KG1 (cell line): Measurements from ENCODE around the gene RTN4RL1.

Source experiments
- DNase-seq: peaks from one replicate; lab custom pipeline; 2025; lab: John Stamatoyannopoulos, UW

The RTN4RL1 gene

GRCh38 chr17:2025220-2025621 lies at the start of gene RTN4RL1:
RTN4RL1 (minus strand) TSS chr17:2025334; CDS start chr17:2024865, 469 bp downstream.
- no peak for DNase-seq

DNA sequence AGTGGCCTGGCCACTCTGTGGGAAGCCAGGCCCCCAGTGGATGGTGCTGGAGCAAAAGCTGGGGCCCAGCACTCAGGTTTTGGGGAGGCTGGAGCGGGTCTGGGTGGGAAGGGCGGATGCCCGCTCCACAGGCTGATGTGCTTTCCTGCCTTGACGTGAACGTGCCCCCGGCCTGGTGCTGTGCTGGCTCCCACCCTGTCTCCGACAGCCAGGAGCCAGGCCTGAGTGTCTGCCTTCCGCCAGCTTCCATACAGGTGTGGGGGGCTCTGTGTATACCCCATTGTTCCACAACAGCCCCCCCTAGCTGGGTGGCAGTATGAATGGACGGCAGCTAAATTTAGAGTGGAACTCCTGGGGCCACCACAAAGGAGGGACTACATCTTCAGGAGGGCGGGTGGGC lies 49.8 kb upstream of the RTN4RL1 start:
- DNase-seq: no peak

GRCh38 chr17:2071455-2072281 lies 46.5 kb upstream of the RTN4RL1 start:
- no peak for DNase-seq

GRCh38 chr17:2071024-2071385 lies 45.9 kb upstream of the RTN4RL1 start:
- no peak for DNase-seq

DNA sequence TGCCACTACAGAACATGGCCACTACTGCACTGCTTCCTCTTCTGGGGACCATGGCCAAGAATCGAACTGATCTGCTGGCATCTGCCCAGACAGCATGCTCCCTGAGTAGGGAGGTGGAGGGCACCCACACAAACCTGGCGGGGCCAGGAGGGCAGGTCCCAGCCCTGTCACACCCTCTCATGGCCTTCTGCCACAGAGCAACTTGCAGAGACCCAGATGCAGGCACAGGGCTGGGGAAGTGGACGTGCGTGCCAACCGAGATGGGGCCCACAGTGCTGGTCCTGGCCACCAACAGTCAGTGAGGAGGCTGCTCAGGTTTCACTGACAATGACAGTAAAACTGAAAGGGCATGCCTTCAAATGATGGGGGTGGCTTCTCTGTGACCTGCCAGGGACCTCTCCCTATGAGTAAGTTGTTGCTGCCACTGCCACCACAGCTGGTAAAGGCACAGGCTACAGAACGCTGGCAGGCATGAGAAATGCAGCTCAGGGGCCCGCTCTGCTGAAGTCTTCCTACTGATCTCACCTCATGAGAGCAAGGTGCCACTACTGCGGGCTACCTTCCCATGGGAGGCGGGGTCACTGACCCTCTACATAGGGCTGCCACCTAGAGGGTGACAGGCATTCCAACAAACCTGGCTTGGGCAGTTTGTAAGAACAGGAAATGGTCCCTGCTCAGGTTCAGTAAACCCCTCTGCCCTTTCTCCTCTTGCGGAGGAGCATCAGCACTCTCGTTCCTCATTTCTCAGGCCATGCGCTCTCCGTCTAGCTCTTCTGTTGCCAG lies 45.3 kb upstream of the RTN4RL1 start:
- no peak for DNase-seq

DNA sequence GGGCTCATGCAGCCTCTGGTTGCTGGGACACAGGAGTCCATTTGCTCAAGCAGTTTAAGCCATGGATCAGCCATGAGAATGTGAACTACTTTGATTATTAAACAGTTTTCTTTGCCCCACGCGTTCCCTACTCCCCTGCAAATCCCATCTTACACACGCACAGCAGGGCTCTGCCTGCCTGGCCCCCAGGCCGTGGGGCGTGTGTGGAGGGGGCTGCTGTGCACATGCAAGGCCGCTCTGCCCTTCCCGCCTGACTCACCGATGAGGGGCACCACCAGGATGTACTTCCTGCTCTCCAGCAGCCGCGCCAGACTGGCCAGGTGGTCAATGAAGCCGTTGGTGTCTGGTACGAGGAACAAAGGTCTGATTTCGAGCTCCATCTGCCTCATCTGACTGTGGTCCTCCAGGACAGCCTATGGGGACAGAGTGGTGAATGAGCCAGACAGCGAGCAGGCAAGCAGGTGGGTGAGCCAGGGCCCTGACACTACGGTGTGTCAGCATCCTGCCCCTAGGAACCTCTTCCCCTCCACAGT lies 43.5 kb upstream of the RTN4RL1 start:
- DNase-seq: no peak

DNA sequence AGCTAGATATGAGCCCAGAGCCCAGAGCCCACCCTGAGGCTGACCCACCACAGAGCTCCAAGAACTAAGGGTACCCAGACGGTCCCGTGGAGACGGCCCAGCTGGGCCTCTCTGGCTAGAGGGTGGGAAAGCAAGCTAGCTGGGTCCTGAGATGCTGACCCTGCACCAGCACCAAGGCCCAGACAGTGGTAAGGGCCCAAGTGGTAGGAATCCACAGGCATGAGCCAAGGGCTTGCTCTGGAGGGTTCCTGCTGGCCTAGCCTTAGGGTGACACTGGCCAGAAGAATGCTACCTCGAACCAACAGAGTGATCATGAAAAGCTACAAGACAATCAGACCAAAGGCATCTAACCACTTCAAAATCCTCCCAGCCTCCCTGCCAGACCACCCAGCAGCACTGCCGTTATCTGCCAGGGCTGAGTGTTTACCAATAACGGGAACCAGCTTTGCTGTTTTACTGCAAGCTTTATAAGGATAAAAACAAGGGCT lies 42.9 kb upstream of the RTN4RL1 start:
- no peak for DNase-seq

DNA sequence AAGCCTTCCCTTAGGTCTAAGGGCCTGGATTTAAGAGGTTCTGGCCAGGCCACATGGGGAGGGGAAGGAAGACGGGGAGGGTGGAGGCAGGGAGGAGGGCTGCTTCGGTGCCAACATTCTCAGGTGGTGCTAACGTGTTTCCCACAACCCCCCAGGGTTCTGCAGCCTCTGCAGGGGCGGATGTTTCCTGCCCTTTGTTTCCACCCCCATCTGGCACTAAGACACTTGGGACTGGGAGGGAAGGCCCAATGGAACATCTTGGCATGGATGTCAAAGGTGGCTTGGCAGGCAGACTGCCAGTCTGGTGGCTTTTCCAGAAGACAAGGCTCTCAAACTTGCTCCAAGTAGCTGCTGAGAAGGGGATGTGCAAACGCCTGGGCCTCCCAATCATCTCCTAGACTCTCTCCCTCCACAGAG lies 42.5 kb upstream of the RTN4RL1 start:
- no peak for DNase-seq

- DNase-seq: no peak
Measured at GRCh38 chr17:2067048-2067561, 42.0 kb upstream of the RTN4RL1 start.

- DNase-seq: no peak
Measured at GRCh38 chr17:2065949-2066400, 40.8 kb upstream of the RTN4RL1 start.

- no peak for DNase-seq
Measured at GRCh38 chr17:2064980-2065785, 40.0 kb upstream of the RTN4RL1 start.

- DNase-seq: no peak
Measured at GRCh38 chr17:2064520-2064971, 39.4 kb upstream of the RTN4RL1 start.

DNA sequence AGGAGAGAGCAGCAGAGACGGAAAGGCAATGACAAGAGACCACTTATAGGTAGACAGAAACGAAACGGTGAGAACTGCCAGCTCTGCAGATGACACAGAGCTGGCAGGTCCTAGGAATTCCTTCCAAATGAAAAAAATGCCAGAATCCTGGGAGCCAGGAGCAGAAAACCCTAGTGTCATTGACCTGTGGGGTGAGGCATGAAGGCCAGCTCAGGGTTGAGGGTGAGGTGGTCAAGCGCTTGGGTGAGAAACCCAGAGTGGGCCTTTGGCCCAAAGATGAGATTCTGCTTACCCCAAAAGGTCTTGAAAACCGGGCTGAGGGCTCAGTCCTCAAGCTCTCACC lies 39.0 kb upstream of the RTN4RL1 start:
- no peak for DNase-seq

DNA sequence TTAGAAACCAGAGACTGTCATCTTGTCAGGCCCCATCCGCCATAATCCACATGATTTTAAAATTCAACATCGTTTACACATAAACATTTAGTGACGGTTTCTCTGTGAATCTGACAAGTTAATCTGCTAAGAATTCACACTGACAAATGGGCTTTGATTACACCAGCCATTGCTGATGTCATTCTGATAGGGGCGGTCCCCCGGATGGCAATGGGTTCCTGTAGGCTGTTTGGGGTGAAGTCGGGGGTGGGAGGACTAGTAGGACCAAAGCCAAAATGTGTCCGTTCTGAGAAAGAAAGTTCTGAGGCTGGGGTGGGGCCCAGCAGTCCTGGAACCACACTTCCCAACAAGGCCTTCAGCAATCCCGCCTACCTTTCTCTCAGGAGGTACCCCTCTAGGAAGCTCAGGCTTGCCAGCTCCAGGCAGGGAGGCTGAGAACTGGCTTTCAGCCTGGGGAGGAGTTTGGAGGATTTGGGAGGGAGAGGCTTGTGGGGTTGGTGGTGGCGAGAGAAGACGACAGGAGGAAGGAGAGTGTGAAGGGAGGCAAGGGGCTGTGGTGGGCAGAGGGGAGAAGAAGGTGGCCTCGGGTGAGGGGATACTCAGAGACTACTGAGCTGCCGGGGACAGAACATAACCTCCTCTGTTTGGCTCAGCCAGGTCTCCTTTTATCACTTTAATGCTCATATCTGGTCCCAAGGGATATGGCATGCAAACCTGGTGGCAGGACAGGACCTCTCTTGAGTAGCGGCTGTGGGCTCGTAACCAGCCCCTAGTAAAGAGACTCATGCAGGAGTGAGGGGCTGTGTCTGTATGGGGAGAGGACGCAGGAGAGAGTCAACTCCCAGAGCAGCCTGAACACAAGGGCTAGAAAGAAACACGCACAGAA lies 38.4 kb upstream of the RTN4RL1 start:
- DNase-seq: no peak

DNA sequence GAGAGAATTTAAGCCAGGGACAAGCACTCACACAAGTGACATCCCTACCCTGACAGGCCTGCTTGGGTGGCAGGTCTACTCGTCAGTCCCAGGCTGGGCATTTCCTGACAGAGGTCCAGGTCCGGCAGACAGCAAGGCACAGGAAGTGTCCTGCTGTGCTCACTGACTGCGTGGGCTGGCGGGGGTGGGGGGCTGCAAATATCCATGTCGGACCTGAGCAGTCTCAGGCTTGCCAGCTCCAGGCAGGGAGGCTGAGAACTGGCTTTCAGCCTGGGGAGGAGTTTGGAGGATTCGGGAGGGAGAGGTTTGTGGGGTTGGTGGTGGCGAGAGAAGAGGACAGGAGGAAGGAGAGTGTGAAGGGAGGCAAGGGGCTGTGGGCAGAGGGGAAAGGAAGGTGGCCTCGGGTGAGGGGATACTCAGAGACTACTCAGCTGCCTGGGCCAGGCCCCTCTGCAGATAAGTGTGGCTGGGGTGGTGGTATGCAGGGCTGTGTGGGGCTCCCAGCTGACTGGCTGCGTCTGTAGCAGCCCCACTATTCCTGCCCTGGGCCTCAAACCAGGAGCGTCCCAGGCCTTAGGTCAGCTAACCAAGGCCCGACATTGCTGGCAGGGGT lies 37.5 kb upstream of the RTN4RL1 start:
- no peak for DNase-seq

GRCh38 chr17:2061441-2061958 lies 36.4 kb upstream of the RTN4RL1 start:
- DNase-seq: no peak

- no peak for DNase-seq
Measured at GRCh38 chr17:2060681-2061440, 35.7 kb upstream of the RTN4RL1 start.

GRCh38 chr17:2060385-2060658 lies 35.2 kb upstream of the RTN4RL1 start:
- no peak for DNase-seq

DNA sequence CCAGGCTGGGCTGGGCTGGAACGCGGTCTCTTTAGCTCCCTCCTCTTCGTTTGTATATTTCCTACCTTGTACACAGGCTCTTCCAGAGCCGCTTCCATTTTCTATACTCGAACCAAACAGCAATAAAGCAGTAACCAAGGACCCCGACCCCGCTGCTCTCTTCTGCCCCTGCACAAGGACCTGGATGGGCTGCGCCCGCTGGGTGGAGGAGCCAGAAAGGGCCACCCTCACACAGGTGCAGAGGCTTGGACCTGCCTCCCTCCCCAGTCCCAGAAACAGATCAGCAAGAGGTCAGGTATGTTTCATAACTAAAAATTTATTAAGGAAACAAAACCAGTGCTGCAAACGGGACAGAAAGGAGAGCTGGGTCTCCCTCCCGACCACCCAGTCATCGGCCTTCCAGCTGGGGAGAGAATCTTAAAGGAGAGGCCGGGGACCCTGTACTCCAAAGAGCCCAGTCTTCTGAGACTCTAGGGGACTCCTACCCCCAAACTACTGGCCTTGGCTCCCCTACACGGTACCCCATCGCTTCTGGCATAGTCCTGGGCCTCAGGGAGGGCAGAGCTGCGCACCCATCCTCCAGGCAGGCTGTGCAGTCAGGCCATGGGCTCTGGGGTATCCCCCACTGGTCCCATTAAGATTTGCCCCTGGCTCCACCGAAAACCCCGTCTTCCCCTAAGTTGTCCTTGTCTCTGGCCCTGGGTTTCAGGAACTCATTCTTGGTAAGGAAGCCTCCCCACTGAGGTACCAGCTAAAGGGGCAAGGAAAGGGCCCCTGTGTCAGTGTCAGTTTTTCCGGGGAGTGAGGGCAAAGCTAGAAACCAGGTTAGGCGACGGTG lies 34.6 kb upstream of the RTN4RL1 start:
- no peak for DNase-seq
